Heart left ventricle (tissue), 13 donors: Measurements from ENCODE around the gene EAF2.
A peak's percentile ranks its signal among the peaks of the same experiment; 100 is the strongest.

Experiments
- CTCF ChIP-seq, 12 donors: fragments of 200-600 bp; sonication (generic) in 4 of 12; IDR thresholded peaks; one replicate each; pipeline versions ENCODE4 v1.5.0 to v1.8.0; 2018 to 2022; ENCODE audit warnings: antibody characterized with exemption in 12 of 12, mild to moderate bottlenecking in 5 of 12
- POLR2A ChIP-seq, 2 donors: fragments of 450-650 bp; IDR thresholded peaks; one replicate each; pipeline ENCODE4 v1.6.1; 2017; ENCODE audit warnings: antibody characterized with exemption in 2 of 2, mild to moderate bottlenecking in 2 of 2, moderate library complexity in 2 of 2
- donor health status: ischemic (EF 13 %, LVEDD 7.1; RV severe dilation, severe dysfunction).
- donor health status: DM: no; HTN: yes; CAD: no.
- donor health status: DM: no; HTN: no; CAD: no.
- donor health status: ischemic (EF 25% LVEDD 6.9; RV normal size, moderate dysfunction).
- donor health status: ischemic (EF 25% LVEDD 5.7; RV mildly dilated, moderate dysfunction).
- donor health status: ischemic (EF 35%, LVEDD 5.7; RV mildly dilated, moderate dysfunction).
- donor health status: nonischemic (EF 11% LVEDD 7.7; RV severe dilation, severe dysfunction).
- donor health status: DM: yes; HTN: yes; CAD: no.
- donor health status: PGD.
- donor health status: ischemic (EF 29% LVEDD 5.4; RV normal size, mild dysfunction).
- donor health status: nonischemic (EF 23%, LVEDD 6.1; RV moderate dilation, normal function).

GRCh38 chr3:121834671-121835464 is at the start of gene EAF2, which contains the start of gene IQCB1:
- TF ChIP-seq CTCF (IDR thresholded peaks at IDR 0.05) (peak in 1 of 12 donors; percentile 10), POLR2A (IDR thresholded peaks at IDR 0.05) (peak; percentile 63 to 97)
